NCI-H1105 (cell line): ENCODE measurements around the gene PPP1R37.

Experiments used
- DNase-seq: peaks from one replicate; lab custom pipeline; 2025; lab: John Stamatoyannopoulos, UW

The PPP1R37 gene

DNA sequence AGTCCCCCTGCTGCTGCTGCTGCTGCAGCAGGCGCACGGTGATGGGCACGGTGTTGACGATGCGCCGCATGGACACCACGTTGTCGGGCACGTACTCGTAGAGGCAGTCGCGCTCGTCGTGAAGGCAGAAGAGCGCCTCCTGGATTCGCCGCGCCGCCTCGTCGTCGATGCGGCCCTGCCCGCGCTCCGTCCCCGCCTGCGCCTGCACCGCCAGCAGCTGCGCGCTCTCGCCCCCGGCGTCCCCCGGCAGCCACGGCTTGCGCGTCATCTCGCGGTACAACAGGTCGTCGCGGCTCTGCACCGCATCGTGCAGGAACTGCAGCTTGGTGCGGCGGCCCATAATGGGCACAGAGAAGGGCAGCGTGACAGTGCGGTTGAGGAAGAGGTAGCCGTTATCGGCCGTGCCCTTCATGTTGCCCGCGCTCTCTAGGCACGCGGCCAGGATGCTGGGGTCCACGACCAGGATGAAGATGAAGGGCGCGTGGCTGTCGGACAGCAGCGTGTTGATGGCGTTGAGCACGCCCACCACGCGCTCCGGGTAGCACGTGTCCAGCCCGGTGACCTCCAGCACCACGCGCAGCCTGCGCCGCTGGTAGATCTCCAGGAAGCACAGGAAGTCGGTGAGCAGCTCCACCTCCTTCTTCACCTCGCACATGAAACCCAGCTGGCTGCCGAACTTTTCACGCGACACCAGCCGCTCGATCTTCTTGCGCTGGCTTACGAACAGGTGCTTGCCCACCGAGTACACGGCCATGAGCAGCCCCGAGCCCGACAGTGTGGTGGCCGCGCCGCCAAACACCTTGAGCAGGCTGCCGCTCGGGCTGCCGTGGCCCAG, 59.7 kb downstream of the PPP1R37 start:
- peak; percentile 47 for DNase-seq

DNA sequence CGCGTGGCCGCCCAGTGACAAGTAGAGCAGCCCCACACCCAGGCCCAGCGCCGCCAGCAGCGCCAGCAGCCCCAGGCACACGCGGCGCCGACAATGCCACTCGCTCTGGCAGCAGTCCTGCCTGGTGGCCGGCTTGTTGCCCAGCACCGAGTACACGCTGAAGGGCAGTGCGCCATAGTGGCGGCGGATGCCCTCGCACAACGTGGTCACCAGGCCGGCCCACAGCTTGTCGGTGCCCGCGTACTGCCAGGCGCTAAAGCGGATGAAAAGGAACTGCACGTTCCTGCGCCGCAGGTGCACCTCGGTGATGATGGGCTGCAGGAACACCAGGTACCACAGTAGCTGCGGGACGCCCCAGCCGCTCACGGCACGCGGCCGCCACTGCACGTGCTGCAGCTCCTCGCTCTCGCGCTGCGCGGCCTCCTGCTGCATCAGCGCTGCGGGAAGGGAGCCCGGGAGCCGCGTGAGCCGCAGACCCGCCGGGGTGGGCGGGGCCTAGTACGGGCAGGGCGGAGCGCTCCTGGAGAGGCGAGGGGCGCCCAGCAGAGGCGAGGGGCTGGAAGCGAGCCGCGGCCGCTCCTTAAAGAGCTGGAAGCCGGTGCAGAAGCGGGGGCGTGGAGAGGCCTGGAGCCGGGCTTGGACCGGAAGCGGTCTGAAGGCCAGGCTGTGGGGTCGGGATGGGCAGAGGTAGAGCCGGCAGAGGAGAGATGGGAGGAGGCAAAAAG, 60.5 kb downstream of the PPP1R37 start:
- peak; percentile 7 for DNase-seq

DNA sequence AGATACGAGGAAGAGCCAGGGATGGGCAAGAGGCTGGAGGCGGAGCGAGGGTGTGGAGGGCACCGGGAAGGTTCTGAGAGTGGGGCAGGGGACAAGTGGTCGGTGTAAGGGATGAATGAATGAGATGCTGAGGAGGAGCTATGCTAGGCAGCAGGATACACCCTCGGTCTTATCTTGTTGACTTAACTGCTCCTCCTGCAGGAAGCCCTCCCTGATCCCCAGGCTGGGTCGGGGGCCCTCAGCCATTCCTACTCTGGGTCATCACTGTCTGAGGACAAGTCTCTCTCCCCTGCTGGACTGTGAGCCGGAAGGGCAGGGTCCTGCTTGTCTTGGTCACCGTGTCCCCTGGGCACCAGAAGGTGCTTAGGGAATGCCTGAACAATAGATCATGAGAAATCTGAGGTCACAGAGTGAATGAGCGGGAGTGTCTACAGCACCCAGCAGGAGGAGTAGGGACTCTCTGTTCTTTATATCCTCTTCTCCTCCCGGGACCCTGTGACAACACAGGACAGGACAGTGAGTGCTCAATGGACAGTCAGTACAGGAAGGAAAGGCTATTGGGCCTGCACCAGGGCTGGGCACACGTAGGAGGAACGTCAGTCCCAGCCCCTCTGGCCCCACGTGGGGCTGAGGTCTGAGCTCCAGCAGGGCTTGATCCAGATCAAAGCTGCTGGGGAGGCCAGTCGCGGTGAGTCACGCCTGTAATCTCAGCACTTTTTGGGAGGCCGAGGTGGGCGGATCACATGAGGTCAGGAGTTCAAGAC, 61.3 kb downstream of the PPP1R37 start:
- DNase-seq: no peak

DNA sequence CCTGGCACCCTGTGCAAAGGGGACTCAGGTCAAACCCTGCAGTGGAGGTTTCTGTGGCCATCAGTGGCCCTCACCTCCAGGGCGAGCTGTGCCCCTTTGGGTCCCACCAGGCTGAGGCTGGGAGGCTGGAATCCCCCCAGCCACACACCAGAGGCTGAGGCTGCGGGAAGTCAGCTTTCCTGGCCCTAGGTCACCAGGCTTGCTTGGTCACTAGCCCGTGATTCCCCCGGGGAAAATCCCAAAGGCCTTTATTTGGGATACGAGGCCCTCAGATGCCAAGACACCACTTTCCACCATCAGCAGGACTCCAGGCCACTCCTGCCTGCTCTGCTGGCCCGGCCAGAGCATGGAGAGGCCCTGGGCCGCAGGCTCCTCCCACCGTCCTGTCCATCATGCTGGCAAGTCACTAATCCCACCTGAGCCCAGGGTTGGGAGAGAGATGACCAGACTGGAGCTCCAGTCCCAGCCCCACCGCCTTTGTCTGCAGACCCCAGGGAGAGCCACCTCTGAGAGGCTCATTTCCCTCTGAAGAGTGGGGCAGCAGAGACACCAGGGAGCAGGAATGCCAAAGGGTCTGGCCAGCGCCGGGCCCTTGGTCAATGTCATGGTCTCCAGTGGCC, 63.1 kb downstream of the PPP1R37 start:
- no peak for DNase-seq

DNA sequence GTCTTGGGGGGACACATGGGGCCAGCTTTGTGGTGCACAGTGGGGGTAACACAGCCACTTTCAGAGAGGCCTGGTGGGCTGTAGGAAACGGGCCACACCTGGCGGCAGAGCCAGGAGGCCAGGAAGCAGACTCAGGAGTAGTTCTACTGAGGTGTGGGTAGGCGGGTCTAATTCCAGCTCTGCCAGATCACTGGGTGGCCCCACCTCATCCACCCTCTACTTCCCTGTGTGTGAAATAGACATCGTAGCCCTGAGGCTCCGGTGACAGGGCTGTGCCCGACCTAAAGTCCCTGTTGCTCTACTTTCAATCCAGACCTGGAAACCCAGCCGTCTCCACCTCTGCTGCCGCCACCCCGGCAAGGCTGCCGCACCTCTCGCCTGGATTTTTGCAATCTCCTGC, 63.8 kb downstream of the PPP1R37 start:
- no peak for DNase-seq

DNA sequence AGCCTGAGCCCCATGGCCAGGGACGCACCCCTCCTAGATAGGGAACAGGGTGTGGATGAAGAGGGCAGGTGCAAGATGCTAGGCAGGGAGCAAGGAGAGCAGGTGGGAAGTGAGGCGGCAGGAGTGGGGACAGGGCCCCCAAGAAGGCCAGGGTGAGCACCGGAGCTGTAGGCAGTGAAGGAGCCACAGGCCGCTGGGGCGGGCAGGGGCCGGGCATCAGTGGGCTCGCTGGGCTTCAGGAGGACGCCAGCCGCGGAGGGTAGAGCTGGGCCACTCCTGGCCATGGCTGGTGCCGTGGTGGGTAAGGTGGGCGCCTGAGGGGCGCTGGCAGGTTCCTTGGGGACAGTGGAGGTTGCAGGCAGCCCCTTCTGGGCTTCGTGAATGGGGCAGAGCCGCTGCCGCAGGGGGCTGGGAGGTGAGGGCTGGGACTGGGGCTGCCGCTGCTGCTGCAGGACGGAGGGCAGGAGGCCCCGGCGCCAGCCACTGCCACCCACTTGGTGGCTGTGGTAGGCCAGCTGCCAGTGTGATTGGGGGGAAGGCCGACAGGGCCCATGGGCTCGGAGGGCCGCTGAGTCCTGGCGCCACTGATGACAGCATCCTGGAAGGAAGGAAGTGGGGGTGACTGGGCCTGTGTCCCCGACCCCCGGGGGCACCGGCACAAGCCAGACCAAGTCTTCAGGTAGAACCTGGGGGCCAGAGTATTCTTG, 65.7 kb downstream of the PPP1R37 start:
- no peak for DNase-seq

DNA sequence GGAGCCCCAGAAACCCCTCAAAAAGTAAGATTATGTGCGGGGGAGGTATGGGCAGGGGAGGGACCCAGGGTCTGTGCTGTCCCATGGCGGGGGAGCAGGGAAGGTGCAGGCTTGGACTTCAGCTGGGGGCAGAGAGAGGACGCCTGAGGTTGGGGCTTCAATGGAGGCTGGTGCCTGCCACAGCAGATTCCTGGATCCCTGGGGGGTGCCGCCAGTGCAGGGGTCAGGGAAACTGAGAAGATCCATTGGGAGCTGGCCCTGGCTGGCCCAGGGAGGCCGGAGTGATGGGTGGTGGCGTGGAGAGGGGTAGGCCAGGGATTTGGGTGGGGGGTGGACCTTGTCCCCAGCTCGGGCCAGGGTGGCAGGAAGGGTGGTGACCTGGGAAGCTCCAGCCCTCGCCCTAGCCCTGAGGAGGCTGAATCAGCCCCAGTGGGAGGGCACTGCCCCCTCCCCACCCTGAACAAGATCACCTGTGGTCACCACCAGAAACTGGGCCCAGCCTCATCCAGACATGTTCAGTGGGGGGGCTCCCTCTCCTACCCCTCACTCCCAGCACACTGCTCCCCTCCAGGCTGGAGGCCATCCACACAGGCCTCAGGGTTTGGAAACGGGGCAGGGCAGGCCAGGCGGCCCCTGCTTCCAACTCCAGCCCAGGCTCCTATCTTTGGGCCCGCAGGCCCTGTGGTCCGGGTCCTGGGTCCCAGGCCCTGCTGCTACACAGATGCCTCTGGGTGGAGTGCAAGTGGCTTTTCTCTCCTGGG, 66.4 kb downstream of the PPP1R37 start:
- DNase-seq: no peak

DNA sequence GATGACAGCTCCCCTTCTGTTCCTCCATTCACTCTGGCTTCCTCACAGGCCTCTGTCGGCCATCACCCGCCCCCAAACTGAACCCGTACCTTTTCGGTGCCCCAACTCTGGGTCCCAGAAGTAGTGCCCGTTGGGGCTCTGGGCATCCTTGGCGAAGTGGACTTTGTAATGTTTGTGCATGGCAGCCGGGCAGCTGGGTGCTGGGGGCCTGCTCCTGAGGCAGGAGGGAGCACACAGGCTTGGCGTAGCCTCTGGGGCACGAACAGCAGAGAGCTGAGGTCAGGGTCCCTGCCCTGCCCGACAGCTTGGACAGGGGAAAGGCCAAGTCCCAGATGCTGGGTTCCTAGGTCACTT, 67.0 kb downstream of the PPP1R37 start:
- DNase-seq: no peak

DNA sequence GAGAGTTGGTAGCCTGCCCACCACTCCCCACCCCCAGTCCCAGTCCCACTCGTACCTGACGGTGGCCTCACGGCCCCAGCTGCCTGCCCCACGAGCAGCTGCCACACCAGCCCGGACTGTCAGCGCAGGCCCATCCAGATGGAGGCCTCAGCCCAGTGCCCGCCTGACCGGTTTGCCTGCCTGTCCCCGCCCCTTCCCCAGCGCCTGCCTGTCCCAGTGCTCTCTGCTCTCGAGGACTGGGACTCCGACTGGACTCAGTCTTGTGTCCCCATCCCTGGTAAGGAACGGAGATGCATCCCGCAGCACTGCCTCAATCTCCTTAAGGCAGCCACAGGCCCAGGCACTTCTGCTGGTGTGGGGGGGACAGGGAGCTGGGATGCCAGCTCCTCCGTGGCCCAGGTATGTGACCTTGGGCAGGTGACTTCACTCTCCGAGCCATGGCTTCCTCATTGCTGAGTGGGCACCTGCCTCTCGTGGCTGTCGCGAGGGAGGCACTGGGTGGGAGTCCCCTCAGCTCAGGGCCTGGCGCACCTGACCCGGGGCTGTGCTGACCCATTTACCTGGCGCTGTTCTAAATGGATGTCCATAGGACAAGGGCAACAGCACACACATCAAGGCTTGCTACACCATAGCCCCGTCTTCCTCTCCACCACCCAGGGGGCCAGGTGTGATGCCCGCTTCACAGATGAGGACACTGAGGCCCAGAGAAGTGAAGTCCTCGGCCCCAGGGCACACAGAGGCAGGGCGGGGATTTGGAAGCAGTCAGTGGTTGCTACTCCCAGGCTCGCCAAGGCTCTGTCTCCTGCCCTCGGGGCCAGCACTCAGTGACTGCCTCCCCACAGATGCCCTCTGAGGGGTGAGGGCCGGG, 68.1 kb downstream of the PPP1R37 start, which contains the start of gene NKPD1:
Gene NKPD1, minus strand, starts transcription at position 113 of the 868 bp plus-strand sequence. CDS start 832 bp downstream, outside the sequence.
- no peak for DNase-seq

DNA sequence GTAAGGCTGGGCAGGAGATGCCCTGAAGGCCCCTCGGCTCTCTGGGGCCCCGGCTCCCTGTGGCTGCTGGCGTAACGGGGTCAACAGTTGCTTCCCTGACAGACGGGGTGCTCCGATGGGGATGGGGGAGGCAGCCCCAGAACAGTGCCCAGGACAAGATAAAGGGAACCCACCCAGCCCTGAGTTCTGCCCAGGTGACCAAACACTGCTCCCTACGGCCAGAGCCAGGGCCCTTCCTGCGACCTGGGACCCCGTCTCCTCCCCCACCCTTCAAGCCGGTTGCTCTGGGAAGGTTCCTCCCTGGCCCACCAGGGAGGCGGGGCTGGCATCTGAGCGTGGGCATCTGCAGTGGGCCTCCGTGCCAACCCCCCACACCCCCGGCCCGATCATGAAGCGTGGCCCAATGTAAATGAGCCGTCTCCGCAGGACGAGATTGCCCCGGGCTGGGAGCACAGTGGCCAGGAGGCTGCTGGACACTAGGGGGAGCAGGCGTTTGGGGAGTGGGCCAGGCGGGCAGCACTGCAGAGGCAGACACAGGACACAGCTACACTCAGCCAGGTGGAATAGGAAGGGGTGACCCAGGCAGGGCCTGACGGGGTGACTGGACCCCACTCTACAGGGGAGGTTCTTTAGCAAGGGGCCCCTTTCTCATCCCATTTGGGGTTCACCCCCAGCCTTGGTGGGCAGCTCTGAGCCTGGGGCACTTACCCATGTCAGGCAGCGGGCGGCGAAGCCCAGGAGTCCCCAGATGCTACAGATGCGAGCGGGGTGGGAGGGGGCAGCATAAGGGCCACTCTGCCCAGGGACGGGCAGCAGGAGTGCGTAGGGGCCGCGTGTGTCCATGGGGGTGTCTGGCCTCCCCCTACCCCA, 69.0 kb downstream of the PPP1R37 start:
- no peak for DNase-seq

DNA sequence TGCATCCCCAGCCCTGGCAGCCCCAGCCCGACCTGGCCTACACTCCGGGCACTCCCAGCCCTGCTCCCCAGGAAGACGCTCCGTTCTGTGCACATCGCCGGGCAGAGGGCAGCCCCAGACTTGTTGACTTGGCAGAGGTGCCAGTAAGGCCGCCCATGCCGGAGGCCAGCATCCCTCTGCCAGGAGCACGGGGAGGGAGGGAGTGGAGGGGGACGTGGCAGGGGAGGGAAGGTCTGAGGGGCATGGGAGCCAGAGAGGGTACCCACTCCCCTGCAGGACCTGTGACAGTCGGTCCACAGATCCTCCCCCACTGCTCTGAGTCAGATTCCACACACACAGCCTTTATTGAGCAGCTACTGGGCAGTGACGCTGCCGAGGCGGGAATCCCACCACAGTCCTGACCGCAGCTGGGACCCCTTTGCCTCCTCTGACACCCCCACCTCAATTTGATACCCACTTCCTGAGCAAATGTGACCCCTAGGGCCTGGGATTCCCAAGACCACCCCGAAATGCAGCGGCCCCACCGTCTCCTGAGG, 69.7 kb downstream of the PPP1R37 start:
- DNase-seq: no peak

DNA sequence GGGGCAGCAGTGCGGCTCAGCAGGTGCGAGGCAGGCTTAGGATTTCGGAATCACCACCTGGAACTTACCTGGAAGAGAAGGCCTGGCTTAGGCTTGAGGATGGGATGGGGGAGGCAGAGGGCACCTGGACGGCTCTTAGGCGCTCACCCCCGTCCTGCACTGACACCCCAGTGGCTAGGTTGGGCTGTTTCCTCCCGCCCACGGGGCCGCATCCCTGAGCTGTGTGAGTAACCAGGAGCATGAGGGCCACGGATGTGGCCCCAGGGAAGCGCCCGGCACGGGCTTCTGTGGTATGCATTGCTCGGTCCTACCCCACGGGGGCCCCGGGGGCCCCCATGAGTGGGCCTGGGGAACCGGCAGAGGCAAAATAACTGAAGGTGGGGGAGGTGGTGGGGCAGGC, 70.2 kb downstream of the PPP1R37 start:
- DNase-seq: no peak

DNA sequence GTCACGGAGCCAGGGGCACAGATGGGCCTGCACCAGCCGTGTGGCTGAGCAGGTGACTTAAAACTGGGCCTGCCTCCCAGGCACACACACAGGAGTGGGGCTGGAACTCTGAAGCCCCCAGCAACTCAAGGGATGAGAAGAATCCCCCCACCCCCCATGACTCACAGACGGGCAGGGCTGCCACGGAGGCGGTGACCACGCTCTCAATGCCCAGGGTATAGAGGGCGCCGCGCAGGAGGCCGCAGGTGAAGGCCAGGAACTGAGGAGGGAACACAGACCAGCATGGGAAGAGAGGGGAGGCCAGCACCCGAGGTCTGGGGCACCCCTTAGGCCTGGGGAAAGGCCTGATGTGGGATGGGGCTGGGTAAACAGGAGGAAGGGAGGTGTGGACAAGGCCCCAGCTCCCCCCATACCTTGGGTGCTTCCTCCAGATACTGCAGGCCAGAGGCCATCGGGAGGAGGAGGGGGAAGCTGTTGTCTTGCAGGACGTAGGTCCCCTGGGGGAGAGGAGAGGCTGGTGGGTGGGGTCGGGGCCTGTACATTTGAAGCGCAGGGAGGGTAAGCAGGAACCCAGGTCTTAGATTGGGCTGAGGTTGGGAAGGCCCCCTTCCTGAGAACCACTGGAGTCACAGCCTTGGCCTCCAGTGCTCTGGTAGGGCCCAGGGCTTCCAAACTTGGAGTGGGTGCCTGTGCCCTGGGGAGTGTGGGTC, 70.9 kb downstream of the PPP1R37 start:
- no peak for DNase-seq

DNA sequence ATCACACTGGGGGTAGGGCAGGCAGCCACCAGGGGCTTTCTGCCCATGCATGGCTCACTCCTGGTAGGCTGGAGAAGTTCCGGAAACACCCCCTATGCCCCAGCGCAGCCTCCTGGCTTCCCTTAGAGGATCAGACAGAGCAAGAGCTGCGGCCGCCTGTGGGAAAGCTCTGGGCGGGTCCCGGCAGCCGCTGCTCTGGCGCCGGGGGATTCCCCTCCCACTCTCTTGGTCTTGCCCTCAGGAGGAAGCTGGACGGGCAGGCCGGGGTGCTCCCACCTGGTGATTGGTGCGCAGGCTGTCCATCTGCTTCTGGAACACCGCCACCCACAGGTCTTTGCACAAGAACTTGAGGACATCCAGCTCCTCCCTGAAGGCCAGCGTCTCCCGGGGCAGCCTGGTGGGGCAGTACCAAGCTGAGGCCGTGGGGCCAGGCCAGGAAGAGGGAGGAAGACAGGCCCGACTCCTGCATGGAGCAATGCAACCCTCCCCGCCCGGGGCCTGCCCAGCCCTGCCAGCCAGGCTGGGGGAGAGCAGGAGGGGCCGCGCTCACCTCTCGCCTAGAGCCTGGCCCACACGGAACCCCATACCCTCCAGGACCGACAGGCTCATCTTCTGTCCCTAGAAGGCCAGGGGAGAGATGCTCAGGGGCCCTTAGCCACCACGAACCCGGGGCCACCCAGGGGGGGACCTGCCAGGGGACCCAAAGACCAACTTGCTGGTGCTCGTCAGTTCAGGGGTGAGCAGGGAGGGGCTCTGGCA, 71.8 kb downstream of the PPP1R37 start:
- DNase-seq: no peak

DNA sequence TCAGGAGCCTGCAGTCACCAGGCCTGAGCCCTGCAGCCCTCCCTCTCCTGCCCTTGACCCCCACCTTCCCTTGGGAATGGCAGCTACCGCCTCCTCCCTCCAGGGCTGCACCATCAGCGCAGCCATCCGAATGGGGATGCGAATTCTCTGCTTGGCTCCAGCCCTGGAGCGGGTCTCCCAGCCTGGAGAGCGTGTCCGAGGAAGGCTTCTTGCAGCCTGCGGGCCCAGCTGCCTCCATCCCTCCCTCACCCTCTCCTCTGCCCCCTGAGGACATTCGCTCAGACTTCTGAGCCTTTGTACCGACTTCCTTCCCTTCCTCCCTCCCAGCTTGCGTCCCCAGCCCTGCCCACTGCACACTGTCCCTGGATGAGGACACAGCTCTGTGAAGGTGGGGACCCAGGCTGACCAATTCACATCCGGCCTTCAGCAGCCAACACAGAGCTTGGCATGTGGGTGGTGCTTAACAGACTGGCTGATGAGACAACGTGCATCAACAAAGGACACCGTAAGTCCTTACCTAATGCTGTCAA, 73.8 kb downstream of the PPP1R37 start:
- DNase-seq: no peak

DNA sequence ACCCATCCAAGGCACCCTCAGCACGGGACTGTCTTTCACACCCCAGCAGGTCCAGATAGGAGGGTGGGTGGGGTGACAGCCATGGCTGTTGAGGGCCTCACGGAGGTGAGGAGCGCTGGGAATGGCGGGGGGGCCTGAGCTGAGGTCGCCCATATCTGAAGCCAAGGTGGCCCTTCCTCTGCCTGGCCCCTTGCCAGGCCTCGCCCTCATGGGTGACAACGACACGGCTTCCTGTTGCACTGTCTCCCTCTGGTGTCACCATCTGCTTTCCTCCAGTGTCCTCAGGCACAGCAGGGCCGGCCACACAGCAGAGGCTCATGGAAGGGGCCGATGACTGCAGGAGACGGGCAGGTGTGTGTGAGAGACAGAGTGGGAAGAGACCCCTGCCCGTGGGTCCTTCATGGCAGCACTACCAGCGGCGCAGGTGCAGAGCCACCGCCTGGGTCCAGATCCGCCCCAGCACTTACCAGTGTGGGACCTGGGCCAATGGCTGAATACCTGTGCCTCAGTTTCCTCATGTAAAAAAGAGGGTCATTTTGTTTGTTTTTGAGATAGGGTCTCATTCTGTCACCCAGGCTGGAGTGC, 75.9 kb downstream of the PPP1R37 start:
- DNase-seq: no peak

DNA sequence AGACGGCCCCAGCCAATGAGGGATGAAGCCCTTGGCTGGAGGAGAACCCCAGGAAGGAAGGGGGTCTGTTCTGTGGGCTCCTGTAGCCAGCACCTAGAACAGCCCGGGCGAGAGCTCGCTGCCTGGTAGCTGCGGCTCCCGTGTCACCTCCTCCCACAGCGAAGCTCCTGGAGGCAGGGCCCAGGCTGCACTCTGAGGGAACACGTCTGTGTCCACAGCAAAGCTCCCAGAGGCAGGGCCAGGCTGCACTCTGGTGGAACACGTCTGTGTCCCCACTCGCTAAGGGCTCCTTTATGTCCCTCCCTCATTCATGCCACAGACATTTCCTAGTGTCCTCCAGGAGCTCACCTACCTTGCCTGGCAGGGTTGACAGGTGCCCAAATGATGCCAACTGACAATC, 76.6 kb downstream of the PPP1R37 start:
- no peak for DNase-seq
